ENCODE results near the gene POLR3K.

Gene POLR3K

GRCh38 chr16:53346-54236 lies at the start of gene POLR3K, which contains the start of gene SNRNP25:
Gene POLR3K, minus strand, starts transcription at chr16:53608. Its CDS starts 22 bp downstream, at chr16:53586.
Gene SNRNP25, plus strand, starts transcription at chr16:53828. Its CDS starts 189 bp downstream, at chr16:54017.
- DNase-seq = peak; percentile 99
- TF ChIP-seq GATA1 (IDR thresholded peaks at IDR 0.05; ENCODE audit: low read depth, low read length) (no peak), POLR2A (IDR thresholded peaks at IDR 0.05; ENCODE audit: low read length) (peak; percentile 75)

GRCh38 chr16:102060-102855 lies 48.9 kb upstream of the POLR3K start:
- DNase-seq = no peak
- TF ChIP-seq GATA1 (IDR thresholded peaks at IDR 0.05; ENCODE audit: low read depth, low read length) (no peak), POLR2A (IDR thresholded peaks at IDR 0.05; ENCODE audit: low read length) (no peak)

DNA sequence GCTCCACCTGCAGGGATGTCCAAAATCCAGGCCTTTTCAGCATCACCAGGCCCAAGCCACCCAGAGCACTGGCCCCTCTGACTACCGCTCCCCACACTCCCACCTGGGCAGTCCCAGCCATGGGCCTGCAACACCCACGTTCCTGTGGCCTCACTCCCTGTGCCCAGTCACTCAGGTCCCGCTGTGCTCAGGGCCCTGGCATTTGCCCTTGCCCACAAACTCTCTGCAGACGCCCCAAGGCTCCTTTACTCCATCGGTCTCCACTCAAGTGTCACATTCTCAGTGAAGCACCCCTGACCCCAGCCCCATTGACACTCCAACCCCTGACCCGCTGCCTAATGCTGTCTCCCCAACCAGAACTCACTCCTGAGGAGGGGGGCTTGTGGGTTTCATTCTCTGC lies 48.2 kb upstream of the POLR3K start:
- TF ChIP-seq POLR2A (IDR thresholded peaks at IDR 0.05; ENCODE audit: low read length) (no peak), GATA1 (IDR thresholded peaks at IDR 0.05; ENCODE audit: low read depth, low read length) (no peak)

DNA sequence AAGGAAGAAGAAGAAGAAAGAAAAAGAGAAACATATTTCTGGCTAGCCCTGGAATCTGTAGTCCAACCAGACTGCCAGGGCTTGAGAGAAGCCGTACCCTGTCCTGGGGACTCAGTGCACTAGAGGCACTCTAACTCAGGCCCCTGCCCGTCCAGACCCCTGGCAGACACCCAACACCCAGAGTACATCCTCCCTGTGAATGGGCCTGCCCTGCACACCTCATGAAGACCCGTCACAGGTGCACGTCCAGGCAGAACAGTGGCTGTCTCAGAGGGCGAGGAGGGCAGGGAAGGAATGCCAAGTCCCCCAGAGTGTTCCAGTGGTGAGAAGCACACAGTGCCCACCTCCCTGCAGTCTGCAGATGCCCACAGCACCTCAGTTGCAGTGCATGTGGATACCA lies 47.6 kb upstream of the POLR3K start:
- no peak for TF ChIP-seq POLR2A (IDR thresholded peaks at IDR 0.05; ENCODE audit: low read length)
- TF ChIP-seq GATA1 (IDR thresholded peaks at IDR 0.05; ENCODE audit: low read depth, low read length) = no peak
- DNase-seq = no peak

More for the DNA sequence above, 48.2 kb upstream of the POLR3K start:
- DNase-seq = no peak

- DNase-seq = no peak
- TF ChIP-seq GATA1 (IDR thresholded peaks at IDR 0.05; ENCODE audit: low read depth, low read length) = no peak
- TF ChIP-seq POLR2A (IDR thresholded peaks at IDR 0.05; ENCODE audit: low read length) = no peak
Observed at GRCh38 chr16:97822-98221, 44.4 kb upstream of the POLR3K start.

GRCh38 chr16:96935-97381 lies 43.5 kb upstream of the POLR3K start:
- peak; percentile 94 to 97 for DNase-seq
- peak; percentile 36 for TF ChIP-seq POLR2A (IDR thresholded peaks at IDR 0.05; ENCODE audit: low read length)
- no peak for TF ChIP-seq GATA1 (IDR thresholded peaks at IDR 0.05; ENCODE audit: low read depth, low read length)

DNA sequence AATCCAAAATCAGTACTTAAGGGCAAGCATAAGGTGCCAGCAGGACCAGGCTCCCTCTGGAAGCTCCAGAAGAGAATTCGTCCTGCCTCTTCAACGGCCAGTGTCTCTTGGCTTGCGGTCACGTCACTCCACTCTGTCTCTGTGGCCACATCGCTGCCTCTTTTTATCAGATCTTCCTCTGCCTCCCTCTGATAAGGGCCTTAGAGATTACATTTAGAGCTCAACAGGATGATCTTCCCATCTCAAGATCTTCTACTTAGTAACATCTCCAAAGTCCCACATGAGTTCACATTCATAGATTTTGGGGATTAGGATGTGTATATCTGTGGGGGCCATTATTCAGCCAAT lies 41.5 kb upstream of the POLR3K start:
- DNase-seq = peak in 1 of 2 experiments; percentile 39
- TF ChIP-seq GATA1 (IDR thresholded peaks at IDR 0.05; ENCODE audit: low read depth, low read length) (no peak), POLR2A (IDR thresholded peaks at IDR 0.05; ENCODE audit: low read length) (no peak)

GRCh38 chr16:92431-93339 lies 39.3 kb upstream of the POLR3K start:
- no peak for TF ChIP-seq POLR2A (IDR thresholded peaks at IDR 0.05; ENCODE audit: low read length)
- TF ChIP-seq GATA1 (IDR thresholded peaks at IDR 0.05; ENCODE audit: low read depth, low read length) = no peak
- DNase-seq = no peak

DNA sequence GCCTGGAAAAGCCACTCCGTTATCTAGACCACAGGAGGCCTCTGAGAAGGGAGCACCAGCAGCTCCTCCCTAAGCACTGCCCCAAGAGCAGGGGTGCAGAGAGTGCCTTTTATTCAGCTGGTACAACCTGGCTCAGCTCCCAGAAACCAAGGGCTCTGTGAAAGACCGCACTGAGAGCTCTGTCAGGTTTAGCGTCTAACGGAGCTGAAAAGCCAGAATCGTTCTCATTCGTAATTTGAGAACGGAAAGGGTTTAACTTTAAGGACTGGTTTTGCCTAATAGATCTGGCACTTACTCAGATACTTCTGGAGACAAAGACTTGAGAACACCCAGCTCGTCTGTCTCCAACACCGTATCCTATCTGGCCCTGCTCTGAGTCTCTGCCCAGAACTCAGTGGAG lies 38.1 kb upstream of the POLR3K start:
- peak; percentile 49 to 57 for DNase-seq
- TF ChIP-seq GATA1 (IDR thresholded peaks at IDR 0.05; ENCODE audit: low read depth, low read length) = no peak
- no peak for TF ChIP-seq POLR2A (IDR thresholded peaks at IDR 0.05; ENCODE audit: low read length)

- no peak for TF ChIP-seq GATA1 (IDR thresholded peaks at IDR 0.05; ENCODE audit: low read depth, low read length)
- no peak for TF ChIP-seq POLR2A (IDR thresholded peaks at IDR 0.05; ENCODE audit: low read length)
- no peak for DNase-seq
Observed at GRCh38 chr16:89391-90302, 36.2 kb upstream of the POLR3K start.

DNA sequence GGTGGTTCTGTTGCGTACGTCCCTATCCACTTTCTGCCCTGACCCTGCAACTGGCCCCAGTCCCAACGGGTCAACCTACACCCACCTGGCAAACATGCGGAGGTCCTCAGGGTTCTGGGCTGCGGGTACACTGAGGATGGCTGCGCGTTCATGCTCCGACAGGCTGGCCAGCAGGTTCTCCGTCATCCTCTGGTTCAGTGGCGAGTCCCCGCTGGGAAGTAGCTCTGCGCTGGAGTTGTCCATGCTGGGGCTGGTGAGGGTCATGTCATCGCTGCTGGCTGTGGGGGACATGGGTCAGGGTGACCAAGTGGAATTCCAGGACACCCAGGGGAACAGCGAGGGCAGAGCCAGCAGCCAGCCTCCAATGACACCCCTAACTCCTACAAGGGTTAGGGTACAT lies 35.2 kb upstream of the POLR3K start:
- TF ChIP-seq GATA1 (IDR thresholded peaks at IDR 0.05; ENCODE audit: low read depth, low read length) (no peak), POLR2A (IDR thresholded peaks at IDR 0.05; ENCODE audit: low read length) (no peak)
- DNase-seq = no peak

GRCh38 chr16:86483-86952 lies 33.1 kb upstream of the POLR3K start:
- no peak for DNase-seq
- TF ChIP-seq POLR2A (IDR thresholded peaks at IDR 0.05; ENCODE audit: low read length) (no peak), GATA1 (IDR thresholded peaks at IDR 0.05; ENCODE audit: low read depth, low read length) (no peak)
